Muscle of back (tissue), 13 donors: ENCODE data around the gene COA4. TPM values are rescaled to one million over a fixed set of nuclear protein-coding genes. Genes with fewer than 3 reads are reported as not detected.
"Not testable (repeated sequence)": the region's sequence is repeated elsewhere in the genome, so short reads cannot be mapped to it uniquely, and the experiment has no call there.

Experiments used
- DNase-seq, 3 donors: peaks; one replicate each; pipeline versions ENCODE4 v3.0.0 to v3.0.0-alpha.2; 2013
- long read RNA-seq, 9 donors: transcript quantifications; one replicate each; lab custom pipeline, GENCODE V29; 2026
- polyA plus RNA-seq, 10 donors: library from polyadenylated mRNA; unstranded; fragments of 120-200 nt; gene quantifications; one replicate each; pipeline ENCODE4 v1.2.1, GENCODE V29; 2013; ENCODE audit not compliant: insufficient read length in 10 of 10

The COA4 gene
- 10 to 100 TPM; 66.5 to 79.2 (median 71.1) TPM for polyA plus RNA-seq
- long read RNA-seq, donor 1, transcript COA4-201 (2 exons, 960 nt): major isoform, 54 of 54 reads
- long read RNA-seq, donor 1, partial matches to known transcripts: 0 of 54 reads
- long read RNA-seq, donor 1, other reads (novel, unspliced or antisense): 0 of 54 reads
- long read RNA-seq, donor 2, transcript COA4-201 (2 exons, 960 nt): major isoform, 51 of 52 reads
- long read RNA-seq, donor 2, partial matches to known transcripts: 0 of 52 reads
- long read RNA-seq, donor 2, other reads (novel, unspliced or antisense): 0 of 52 reads
- long read RNA-seq, donor 3, partial matches to known transcripts: 0 of 1 reads
- long read RNA-seq, donor 3, other reads (novel, unspliced or antisense): 0 of 1 reads
- long read RNA-seq, donor 4, transcript COA4-201 (2 exons, 960 nt): major isoform, 40 of 40 reads
- long read RNA-seq, donor 4, partial matches to known transcripts: 0 of 40 reads
- long read RNA-seq, donor 4, other reads (novel, unspliced or antisense): 0 of 40 reads
- long read RNA-seq, donor 5, transcript COA4-201 (2 exons, 960 nt): major isoform, 52 of 67 reads
- long read RNA-seq, donor 5, partial matches to known transcripts: 12 of 67 reads
- long read RNA-seq, donor 5, other reads (novel, unspliced or antisense): 0 of 67 reads
- long read RNA-seq, donor 6, transcript COA4-201 (2 exons, 960 nt): major isoform, 42 of 75 reads
- long read RNA-seq, donor 6, partial matches to known transcripts: 31 of 75 reads
- long read RNA-seq, donor 6, other reads (novel, unspliced or antisense): 0 of 75 reads
- long read RNA-seq, donor 7, transcript COA4-201 (2 exons, 960 nt): major isoform, 24 of 25 reads
- long read RNA-seq, donor 7, partial matches to known transcripts: 0 of 25 reads
- long read RNA-seq, donor 7, other reads (novel, unspliced or antisense): 0 of 25 reads
- long read RNA-seq, donor 8, transcript COA4-201 (2 exons, 960 nt): major isoform, 39 of 45 reads
- long read RNA-seq, donor 8, partial matches to known transcripts: 6 of 45 reads
- long read RNA-seq, donor 8, other reads (novel, unspliced or antisense): 0 of 45 reads
- long read RNA-seq, donor 9, transcript COA4-201 (2 exons, 960 nt): major isoform, 5 of 5 reads
- long read RNA-seq, donor 9, partial matches to known transcripts: 0 of 5 reads
- long read RNA-seq, donor 9, other reads (novel, unspliced or antisense): 0 of 5 reads

DNA sequence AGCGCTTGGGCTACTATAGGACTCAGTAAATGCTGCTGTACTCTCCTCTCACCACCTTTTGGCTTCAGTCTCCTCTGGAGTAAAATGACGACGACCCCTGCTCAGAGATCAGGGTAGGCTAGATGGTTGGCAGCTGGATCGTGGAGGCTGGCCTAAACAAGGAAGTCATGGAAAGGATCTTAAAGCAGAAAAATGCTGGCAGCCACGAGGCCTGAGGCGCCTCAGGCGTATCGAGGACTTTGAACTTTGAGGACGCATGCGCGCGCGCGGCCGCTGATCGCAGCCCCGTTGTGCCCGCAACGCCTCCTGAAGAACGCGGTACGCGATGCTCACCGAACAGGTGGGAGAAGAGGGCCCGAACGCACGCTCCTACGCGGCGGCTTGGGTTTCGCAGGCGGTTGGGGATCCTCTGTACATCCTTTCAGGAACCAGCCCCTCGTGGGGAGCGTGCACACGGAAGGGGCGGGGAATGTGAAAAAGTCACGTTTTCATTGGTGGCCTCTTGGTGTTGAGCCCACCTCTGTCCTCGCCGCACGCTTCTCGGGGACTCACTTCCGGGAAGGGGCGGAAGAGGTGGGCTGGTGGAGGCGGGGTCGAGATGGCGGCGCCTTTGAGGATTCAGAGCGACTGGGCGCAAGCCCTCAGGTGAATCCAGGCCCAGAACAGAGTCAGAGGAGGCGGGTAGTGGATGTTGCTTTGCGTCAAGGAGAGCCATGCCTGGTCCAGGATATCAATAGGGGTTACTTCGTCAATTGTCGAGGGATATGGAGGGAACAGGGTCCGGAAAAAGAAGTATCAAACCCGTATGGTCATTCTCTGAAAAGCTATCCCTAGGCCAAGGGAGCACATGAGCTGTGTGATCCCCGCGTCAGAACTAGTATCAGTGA lies at the start of gene COA4, which contains the start of gene PAAF1:
TSS of gene COA4 (minus strand) at position 423 of the 887 bp plus-strand sequence. CDS start 3,468 bp downstream, outside the sequence.
TSS of gene PAAF1 (plus strand) at position 576 of the 887 bp plus-strand sequence. CDS start at position 599, 23 bp downstream.
- DNase-seq: peak; percentile 97 to 99 (median 97)

GRCh38 chr11:73921180-73921579 lies 44.5 kb upstream of the COA4 start:
- no peak for DNase-seq

- DNase-seq: peak in 1 of 3 donors; percentile 10
These were observed 39.8 kb upstream of the COA4 start for GRCh38 chr11:73916435-73916834.

- DNase-seq: no peak
These were observed 37.6 kb upstream of the COA4 start for GRCh38 chr11:73914284-73914683.

- DNase-seq: no peak
These were observed 36.8 kb upstream of the COA4 start for GRCh38 chr11:73913472-73913871.

GRCh38 chr11:73912026-73912425 lies 35.4 kb upstream of the COA4 start:
- DNase-seq: no peak

DNA sequence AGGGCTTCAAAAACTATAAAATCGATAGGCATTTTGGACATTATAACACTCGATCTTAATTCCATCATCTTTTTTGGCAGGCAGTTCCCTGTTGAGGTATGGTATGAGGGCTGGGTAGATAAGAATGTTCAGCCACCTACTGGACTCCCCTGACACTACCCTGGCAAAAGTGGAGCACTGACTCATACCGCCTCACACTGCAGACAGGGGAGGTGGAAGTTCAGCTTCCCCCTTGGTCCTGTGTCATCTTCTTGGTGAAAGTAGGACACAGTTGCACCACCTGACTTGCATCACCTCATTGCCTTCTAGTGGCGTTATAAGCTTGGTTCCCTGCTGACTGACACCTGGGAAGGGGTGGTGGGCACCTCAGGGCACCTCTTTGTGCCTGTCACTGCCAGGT lies 30.5 kb upstream of the COA4 start:
- DNase-seq: no peak

DNA sequence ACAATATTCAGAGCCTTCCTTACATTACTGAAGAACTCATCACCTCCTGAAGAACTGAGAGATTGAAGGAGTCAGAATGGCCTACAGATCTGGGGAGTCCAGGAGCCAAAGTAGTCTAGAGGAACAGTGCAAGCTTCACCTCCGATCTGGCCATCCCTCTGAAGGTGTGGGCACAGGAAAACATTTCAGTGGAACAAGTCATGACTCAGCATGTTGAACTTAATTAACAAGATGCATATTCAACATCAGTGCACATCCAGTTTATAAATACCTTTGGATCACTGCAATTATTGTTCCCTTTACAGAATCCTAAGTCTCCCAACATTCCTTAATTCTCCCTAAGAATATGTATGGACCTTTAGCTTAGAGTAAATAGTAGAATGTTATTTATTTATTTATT lies 25.7 kb upstream of the COA4 start:
- no peak for DNase-seq

GRCh38 chr11:73894725-73895335 lies 18.2 kb upstream of the COA4 start:
- no peak for DNase-seq

DNA sequence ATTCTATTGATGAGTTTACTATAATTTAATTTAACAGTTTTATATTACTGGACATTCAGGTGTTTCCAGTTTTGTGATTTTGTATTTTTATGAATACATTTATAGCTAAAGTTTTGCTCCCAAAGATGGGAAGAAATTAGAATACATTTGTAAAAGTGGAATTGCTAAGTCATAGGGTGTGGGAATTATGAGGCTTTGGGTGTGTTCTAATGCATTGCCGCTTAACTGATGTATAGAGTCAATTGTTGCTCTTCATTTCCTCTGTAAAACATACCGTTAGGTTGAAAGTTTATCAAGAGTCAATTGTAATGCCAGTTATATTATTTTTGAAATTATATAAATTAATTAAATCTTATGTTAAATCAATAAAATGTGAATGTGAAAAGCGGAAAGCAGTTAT lies 16.4 kb upstream of the COA4 start:
- DNase-seq: no peak

DNA sequence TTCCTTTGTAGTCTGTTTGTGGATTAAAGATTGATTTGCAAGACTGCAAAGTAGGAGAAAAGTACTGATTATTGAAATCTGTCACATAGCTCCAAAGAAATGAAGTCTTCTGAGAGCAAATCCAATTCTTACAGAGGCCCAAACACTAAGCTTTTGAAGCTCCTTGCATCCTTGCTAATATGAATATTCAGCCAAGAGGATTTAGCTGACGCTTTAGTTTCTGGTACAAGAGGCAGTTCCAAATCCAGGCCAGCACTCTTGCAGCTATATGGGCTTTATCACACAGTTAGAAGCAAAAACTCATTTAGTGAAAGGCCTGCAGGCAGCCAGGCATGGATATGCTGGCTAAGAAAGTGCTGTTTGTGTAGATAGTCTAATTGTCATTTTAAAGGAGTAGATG lies 12.9 kb upstream of the COA4 start:
- no peak for DNase-seq

DNA sequence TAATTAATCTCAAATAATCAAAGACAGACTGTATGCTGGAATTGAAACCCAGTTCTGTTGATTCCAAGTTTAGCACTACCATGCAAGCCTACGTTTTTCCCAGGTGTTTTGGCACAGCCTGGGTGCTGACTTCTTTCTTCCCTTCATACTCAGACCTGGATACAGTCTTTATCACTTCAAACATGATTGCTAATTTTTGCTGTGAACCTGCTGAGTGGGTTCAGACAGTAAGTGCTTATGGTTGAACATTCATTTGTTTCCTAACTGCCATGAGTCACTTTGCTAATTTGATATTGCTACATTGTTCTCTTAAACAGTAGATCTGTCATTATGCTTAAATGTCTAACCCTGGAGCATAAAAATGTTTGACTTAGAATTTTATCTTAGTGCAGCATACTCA lies 12.4 kb upstream of the COA4 start:
- DNase-seq: no peak

- no peak for DNase-seq
These were observed 11.6 kb upstream of the COA4 start for GRCh38 chr11:73888244-73888643.

DNA sequence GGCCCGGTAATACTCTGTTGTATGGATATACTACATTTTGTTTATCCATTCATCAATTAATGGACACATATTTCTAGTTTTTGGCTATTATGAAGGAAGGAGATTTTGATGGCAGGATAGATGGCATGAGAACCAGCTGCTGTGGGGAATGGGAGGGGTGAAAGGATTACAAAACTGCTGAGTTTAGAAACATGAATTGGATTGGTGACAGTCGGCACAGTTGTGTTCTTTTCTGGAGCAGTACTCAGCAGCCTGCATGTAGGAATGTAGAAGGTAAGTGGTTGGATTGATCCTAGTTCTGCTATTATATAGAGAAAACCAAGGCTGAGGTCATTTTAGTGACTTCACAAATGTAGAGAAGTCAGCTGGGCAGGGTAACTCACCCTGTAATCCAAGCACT lies 7.2 kb upstream of the COA4 start:
- no peak for DNase-seq

DNA sequence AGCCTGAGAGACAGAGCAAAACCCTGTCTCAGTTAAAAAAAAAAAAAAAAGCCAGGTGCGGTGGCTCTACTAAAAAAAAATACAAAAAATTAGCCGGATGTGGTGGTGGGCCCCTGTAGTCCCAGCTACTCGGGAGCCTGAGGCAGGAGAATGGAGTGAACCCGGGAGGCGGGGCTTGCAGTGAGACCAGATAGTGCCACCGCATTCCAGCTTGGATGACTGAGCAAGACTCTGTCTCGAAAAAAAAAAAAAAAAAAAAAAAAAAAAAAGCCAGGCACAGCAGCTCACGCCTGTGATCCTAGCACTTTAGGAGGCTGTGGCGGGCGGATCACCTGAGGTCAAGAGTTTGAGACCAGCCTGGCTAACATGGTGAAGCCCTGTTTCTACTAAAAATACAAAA lies 3.8 kb upstream of the COA4 start:
- DNase-seq: not testable (repeated sequence)

- no peak for DNase-seq
These were observed 2.1 kb upstream of the COA4 start for GRCh38 chr11:73878771-73879170.

DNA sequence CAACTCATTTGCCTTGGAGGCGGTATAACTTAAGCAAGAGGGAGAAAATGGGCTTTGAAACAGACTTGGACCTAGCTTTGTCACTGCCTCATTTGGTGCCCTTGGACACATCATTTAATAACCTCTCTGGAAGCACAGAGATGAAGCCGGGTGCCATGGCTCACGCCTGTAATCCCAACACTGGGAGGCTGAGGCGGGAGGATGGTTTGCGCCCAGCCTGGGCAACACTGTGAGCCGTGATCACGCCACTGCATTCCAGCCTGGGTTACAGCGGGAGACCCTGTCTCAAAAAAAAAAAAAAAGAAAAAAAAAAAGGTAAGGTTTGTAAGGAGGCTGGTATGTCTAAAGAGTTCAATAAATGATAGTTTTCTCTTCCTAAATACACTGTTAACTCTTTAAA lies 806 bp downstream of the COA4 start:
- peak in 1 of 3 donors; percentile 24 for DNase-seq

- no peak for DNase-seq
These were observed 1.3 kb downstream of the COA4 start for GRCh38 chr11:73875380-73875779.

DNA sequence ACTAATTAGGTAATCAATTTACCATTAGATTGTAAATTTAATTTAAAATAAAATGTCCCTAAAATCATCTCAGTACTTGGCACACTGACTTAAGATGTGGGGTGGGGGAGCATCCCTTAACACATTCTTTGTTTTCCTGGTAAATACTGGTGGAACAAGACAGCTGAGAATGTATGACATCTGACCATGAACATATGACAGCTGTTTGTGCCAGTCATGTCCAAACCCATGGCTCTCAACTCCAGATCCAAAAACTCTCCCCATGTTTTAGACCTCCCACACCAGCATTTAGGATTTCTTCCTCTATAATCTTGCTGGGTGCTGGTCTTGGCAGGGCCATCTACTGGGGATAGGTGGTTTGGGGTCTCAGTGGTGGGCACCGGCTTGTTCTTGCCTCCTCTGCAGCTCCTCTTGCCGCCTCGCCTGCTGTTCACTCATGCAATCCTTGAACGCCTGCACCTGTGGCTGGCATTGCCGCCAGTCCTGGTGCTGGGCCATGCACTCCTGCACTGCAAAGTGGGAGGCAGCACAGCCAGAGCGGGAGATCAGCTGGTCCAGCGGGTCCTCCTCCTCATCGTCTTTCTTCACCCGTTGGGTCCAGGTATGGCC lies 3.8 kb downstream of the COA4 start:
- peak; percentile 47 to 71 (median 61) for DNase-seq

DNA sequence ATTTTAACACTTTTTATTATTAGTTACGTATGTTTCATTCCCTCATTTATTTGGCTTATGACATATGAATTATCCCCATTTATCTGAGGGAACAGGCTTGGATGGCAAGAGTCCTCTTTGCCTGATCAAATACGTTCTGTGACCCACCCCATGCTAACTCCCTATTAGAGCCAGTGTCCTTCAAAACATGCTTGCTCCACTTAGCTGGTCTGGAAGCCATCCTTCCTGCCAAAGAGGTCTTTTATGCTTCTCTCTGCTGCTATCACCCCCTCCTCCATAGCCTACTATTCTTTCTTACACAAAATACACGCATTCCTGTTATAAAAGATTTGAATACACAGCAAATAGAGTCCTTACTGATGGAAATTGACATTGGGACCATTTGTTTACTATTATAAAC lies 6.4 kb downstream of the COA4 start:
- DNase-seq: no peak
